Stomach (tissue), 9 donors: Measurements from ENCODE around the gene GPR63. TPM values are rescaled to one million over a fixed set of nuclear protein-coding genes. Genes with fewer than 3 reads are reported as not detected.

Source experiments
- DNase-seq, 2 donors: peaks; one replicate each; pipeline versions ENCODE4 v3.0.0 to v3.0.0-alpha.2; 2013 to 2019
- H3K27ac ChIP-seq, 5 donors: fragments of 200-600 bp in 4 of 5; sonication (generic) in 4 of 5; one replicate each; pipeline ENCODE4 v1.5.1; 2013 to 2019; ENCODE audit warnings: mild to moderate bottlenecking in 1 of 5, moderate library complexity in 1 of 5
- H3K27me3 ChIP-seq, 3 donors: fragments of 200-600 bp; sonication (generic); one replicate each; pipeline ENCODE4 v1.5.1; 2017 to 2019; ENCODE audit warnings: mixed run types in 1 of 3
- H3K36me3 ChIP-seq, 4 donors: fragments of 200-600 bp; sonication (generic); 1 replicate in 3 of 4; 2 replicates in 1 of 4; pipeline ENCODE4 v1.5.1; 2016 to 2019
- H3K4me1 ChIP-seq, 4 donors: fragments of 200-600 bp; sonication (generic); one replicate each; pipeline ENCODE4 v1.5.1; 2016 to 2019
- H3K4me3 ChIP-seq, 4 donors: fragments of 200-600 bp; sonication (generic) in 3 of 4; one replicate each; pipeline ENCODE4 v1.5.1; 2016 to 2019; ENCODE audit warnings: mild to moderate bottlenecking in 1 of 4
- H3K9me3 ChIP-seq, 4 donors: fragments of 200-600 bp; sonication (generic); one replicate each; pipeline ENCODE4 v1.5.1; 2016 to 2019
- EP300 ChIP-seq: sonication (generic); formaldehyde crosslinking; IDR thresholded peaks from one replicate; pipeline ENCODE4 v1.6.1; 2017; ENCODE audit warnings: antibody characterized with exemption
- POLR2A ChIP-seq, 4 donors: fragments of 450-650 bp; IDR thresholded peaks; one replicate each; pipeline ENCODE4 v1.6.1; 2016; ENCODE audit warnings: antibody characterized with exemption in 4 of 4, control low read depth in 2 of 4, mild to moderate bottlenecking in 1 of 4, moderate library complexity in 1 of 4
- POLR2AphosphoS5 ChIP-seq, 3 donors: sonication (generic); formaldehyde crosslinking; IDR thresholded peaks; one replicate each; pipeline ENCODE4 v1.6.1; 2016; ENCODE audit warnings: antibody characterized with exemption in 3 of 3
- WGBS, 5 donors: extraction: QIAGEN DNeasy Blood & Tissue Kit in 3 of 5; methylation state at CpG; one replicate each; pipeline versions ENCODE4 v1.1.5 to v1.1.7; 2013 to 2018; 5-methylcytosine and 5-hydroxymethylcytosine counted together
- intact Hi-C: fragments of 100-400 bp; cut with DNase I; formaldehyde crosslinking; loops from one replicate; pipeline ENCODE4 v1.15.1; 2023; ENCODE audit warnings: low total_unique reads
- polyA plus RNA-seq, 3 donors: library from polyadenylated mRNA; stranded (reverse); fragments of 200-250 nt; gene quantifications; one replicate each; pipeline ENCODE4 v1.2.3, GENCODE V29; 2013
- total RNA-seq, 5 donors: library from RNA; depleted of rRNA; stranded (reverse); fragments of >200 nt; gene quantifications; one replicate each; pipeline versions ENCODE4 v1.1.0 to v1.2.3, GENCODE V29; 2014 to 2016
- TF ChIP-seq, protein P1 (sequence below), 7 experiments: fragments of 450-650 bp in 4 of 7; fragments of 200-600 bp in 3 of 7; sonication (generic) in 3 of 7; IDR thresholded peaks; one replicate each; pipeline ENCODE4 v1.5.1; 2016 to 2019; ENCODE audit warnings: antibody characterized with exemption in 7 of 7, control low read depth in 2 of 7, mild to moderate bottlenecking in 1 of 7
- donor health status: healthy with polysubstance abuse.
- donor health status: Bipolar disorder and iron deficiency.
- donor health status: healthy.

The GPR63 gene
- total and polyA plus RNA-seq, 8 donors = 0.29 to 7.7 (median 0.60) TPM; not detected in 2

DNA sequence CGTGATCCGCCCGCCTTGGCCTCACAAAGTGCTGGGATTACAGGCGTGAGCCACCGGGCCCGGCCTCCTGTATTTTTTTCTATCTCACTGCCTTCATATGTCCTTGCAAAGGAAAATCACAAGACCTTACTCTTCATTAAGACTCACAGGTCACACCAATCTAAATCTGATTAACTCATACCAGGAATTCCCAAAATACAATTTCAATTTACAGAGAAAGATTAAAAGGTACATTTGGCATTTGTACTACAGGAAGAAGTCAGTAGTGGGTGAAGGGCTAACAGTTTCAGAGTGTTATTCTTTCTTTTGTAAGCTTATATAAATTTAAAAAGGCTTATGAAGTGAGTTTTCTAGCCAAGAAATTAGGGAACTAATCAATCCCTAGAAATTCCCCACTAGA lies 87.4 kb downstream of the GPR63 start:
- intact Hi-C loops = no loop called here
- TF ChIP-seq POLR2A (IDR thresholded peaks at IDR 0.05) = no peak
- TF ChIP-seq EP300 = no peak
- TF ChIP-seq, protein P1, sequence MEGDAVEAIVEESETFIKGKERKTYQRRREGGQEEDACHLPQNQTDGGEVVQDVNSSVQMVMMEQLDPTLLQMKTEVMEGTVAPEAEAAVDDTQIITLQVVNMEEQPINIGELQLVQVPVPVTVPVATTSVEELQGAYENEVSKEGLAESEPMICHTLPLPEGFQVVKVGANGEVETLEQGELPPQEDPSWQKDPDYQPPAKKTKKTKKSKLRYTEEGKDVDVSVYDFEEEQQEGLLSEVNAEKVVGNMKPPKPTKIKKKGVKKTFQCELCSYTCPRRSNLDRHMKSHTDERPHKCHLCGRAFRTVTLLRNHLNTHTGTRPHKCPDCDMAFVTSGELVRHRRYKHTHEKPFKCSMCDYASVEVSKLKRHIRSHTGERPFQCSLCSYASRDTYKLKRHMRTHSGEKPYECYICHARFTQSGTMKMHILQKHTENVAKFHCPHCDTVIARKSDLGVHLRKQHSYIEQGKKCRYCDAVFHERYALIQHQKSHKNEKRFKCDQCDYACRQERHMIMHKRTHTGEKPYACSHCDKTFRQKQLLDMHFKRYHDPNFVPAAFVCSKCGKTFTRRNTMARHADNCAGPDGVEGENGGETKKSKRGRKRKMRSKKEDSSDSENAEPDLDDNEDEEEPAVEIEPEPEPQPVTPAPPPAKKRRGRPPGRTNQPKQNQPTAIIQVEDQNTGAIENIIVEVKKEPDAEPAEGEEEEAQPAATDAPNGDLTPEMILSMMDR (IDR thresholded peaks at IDR 0.05) = no peak
- TF ChIP-seq POLR2AphosphoS5 (IDR thresholded peaks at IDR 0.05) = no peak
- no peaks in the 10 kb centered on the region for H3K36me3 ChIP-seq
- 84 to 94% (median 89%) methylated on average over 6 of the region's 6 CpGs for WGBS, 5 donors
- no peak overlapping the region for H3K4me3 ChIP-seq
- H3K9me3 ChIP-seq = no peaks in the 10 kb centered on the region
- H3K27ac ChIP-seq = no peak overlapping the region
- H3K4me1 ChIP-seq = no peaks in the 10 kb centered on the region
- no peak for DNase-seq
- no peaks in the 10 kb centered on the region for H3K27me3 ChIP-seq

Other genes starting within 250 kb of the GPR63 start
- gene NDUFAF4, start 60.4 kb upstream of the GPR63 start, total RNA-seq = 10 to 100 TPM in 2 of 5 donors, 1 to 10 TPM in 3; 2.9 to 11.2 (median 5.5) TPM
- gene NDUFAF4, start 60.4 kb upstream of the GPR63 start, polyA plus RNA-seq = 10 to 100 TPM; 20.9 to 30.1 (median 25.6) TPM
- under 1 TPM in 1 of 5 donors, not detected in 4; 0.55 TPM for gene KLHL32, start 87.3 kb upstream of the GPR63 start, total RNA-seq
- gene KLHL32, start 87.3 kb upstream of the GPR63 start, polyA plus RNA-seq = under 1 TPM in 2 of 3 donors, not detected in 1; 0.15 to 0.19 TPM